Esophagus muscularis mucosa (tissue), 4 donors: ENCODE measurements around the gene FOXE1. TPM values are rescaled to one million over a fixed set of nuclear protein-coding genes. Genes with fewer than 3 reads are reported as not detected.

Experiments used
- DNase-seq: peaks from one replicate; pipeline ENCODE4 v3.0.0-alpha.2; 2017; ENCODE audit errors: extremely low spot score
- H3K27ac ChIP-seq, 4 donors: fragments of 200-600 bp; sonication (generic); replicated peaks in 1 of 4; 1 replicate in 3 of 4; 2 replicates in 1 of 4; pipeline ENCODE4 v1.5.1; 2016 to 2019; ENCODE audit warnings: mild to moderate bottlenecking in 1 of 4
- H3K27me3 ChIP-seq, 4 donors: fragments of 200-600 bp; sonication (generic); one replicate each; pipeline versions ENCODE4 v1.5.1 to v1.6.0; 2016 to 2019
- H3K36me3 ChIP-seq, 4 donors: fragments of 200-600 bp; sonication (generic); one replicate each; pipeline ENCODE4 v1.5.1; 2016 to 2019
- H3K4me1 ChIP-seq, 4 donors: fragments of 200-600 bp; sonication (generic); one replicate each; pipeline ENCODE4 v1.5.1; 2016 to 2019
- H3K4me3 ChIP-seq, 4 donors: fragments of 200-600 bp; sonication (generic); 1 replicate in 2 of 4; 2 replicates in 2 of 4; pipeline ENCODE4 v1.5.1; 2016 to 2019; ENCODE audit warnings: mild to moderate bottlenecking in 4 of 4, moderate library complexity in 1 of 4
- H3K9me3 ChIP-seq, 4 donors: fragments of 200-600 bp; sonication (generic); 1 replicate in 3 of 4; 2 replicates in 1 of 4; pipeline ENCODE4 v1.5.1; 2016 to 2019
- CTCF ChIP-seq, 3 experiments: fragments of 200-600 bp in 2 of 3; fragments of 450-650 bp in 1 of 3; sonication (generic) in 2 of 3; IDR thresholded peaks; one replicate each; pipeline ENCODE4 v1.5.1; 2017 to 2019; ENCODE audit warnings: antibody characterized with exemption in 3 of 3, mild to moderate bottlenecking in 2 of 3, moderate library complexity in 1 of 3
- EP300 ChIP-seq: sonication (generic); formaldehyde crosslinking; IDR thresholded peaks from one replicate; pipeline ENCODE4 v1.6.1; 2017; ENCODE audit warnings: antibody characterized with exemption
- POLR2A ChIP-seq: fragments of 450-650 bp; IDR thresholded peaks from one replicate; pipeline ENCODE4 v1.6.1; 2017; ENCODE audit warnings: antibody characterized with exemption, moderate library complexity, mild to moderate bottlenecking, low read depth
- POLR2AphosphoS5 ChIP-seq, 2 donors: sonication (generic); formaldehyde crosslinking; IDR thresholded peaks; one replicate each; pipeline ENCODE4 v1.6.1; 2017; ENCODE audit warnings: antibody characterized with exemption in 2 of 2
- WGBS: methylation state at CpG from one replicate; pipeline ENCODE4 v1.1.5; 2018; 5-methylcytosine and 5-hydroxymethylcytosine counted together
- intact Hi-C: fragments of 100-400 bp; cut with DNase I; formaldehyde crosslinking; loops from one replicate; pipeline ENCODE4 v1.15.1; 2023
- total RNA-seq, 4 donors: library from RNA; depleted of rRNA; stranded (reverse); fragments of >200 nt; gene quantifications; one replicate each; pipeline versions ENCODE4 v1.1.0 to v1.2.1, GENCODE V29; 2016

Gene FOXE1
- total RNA-seq, 4 donors from 2014 or later = not detected

DNA sequence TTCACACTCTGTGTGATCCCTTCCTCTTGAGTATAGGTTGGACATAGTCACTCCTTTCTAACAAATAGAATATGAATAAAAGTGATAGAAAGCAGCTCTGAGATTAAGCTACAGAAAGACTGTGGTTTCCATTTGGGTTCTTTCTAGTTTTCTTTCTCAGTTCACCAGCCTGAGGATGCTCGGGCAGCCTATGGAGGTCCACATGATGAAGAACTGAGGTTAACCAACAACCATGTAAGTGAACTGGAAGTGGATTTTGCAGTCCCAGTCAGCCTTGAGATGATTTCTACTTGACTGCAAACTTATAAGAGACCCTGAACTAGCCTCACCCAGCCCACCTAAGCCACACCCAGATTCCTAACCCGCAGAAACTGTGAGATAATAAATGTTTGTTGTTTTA, 10.1 kb upstream of the FOXE1 start:
- Histone ChIP-seq H3K36me3 (no peaks in the 10 kb centered on the region), H3K27me3 (peaks cover 0 to 72% (median 19%) of the 10 kb centered on the region in 4 donors), H3K4me1 (peaks cover 0 to 6% (median 4%) of the 10 kb centered on the region in 4 donors), H3K9me3 (no peaks in the 10 kb centered on the region), H3K4me3 (no peak overlapping the region), H3K27ac (no peak overlapping the region)
- no peak for TF ChIP-seq POLR2AphosphoS5 (IDR thresholded peaks at IDR 0.05)
- no peak for TF ChIP-seq EP300
- TF ChIP-seq CTCF (IDR thresholded peaks at IDR 0.05) = no peak
- no peak for TF ChIP-seq POLR2A
- DNase-seq = no peak
- intact Hi-C loops = no loop called here
- 81% methylated on average over 2 of the region's 2 CpGs for WGBS

DNA sequence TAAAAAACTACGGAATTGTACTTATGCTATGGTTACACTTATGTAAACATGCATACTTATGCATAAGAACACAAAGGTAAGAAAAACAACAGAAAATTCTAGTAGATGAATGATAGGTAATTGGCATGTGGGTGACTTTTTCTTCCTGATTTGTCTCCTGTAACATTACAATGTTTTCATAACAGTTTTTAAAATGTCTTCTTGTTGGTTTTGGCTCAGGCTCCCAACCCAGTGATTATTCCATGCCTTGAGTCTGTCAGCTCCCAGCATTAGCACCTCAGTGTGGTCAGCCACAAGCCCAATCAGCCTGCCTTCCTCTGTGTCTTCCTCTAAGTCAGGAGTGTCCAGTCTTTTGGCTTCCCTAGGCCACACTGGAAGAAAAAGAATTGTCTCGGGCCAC, 7.9 kb upstream of the FOXE1 start:
- no peaks in the 10 kb centered on the region for H3K36me3 ChIP-seq
- H3K4me3 ChIP-seq = no peak overlapping the region
- H3K27ac ChIP-seq = no peak overlapping the region
- intact Hi-C loops = no loop called here
- peaks cover 10 to 19% (median 18%) of the 10 kb centered on the region in 4 donors for H3K4me1 ChIP-seq
- DNase-seq = no peak
- WGBS = 69% methylated on average over 2 of the region's 2 CpGs
- H3K27me3 ChIP-seq = peaks cover 0 to 82% (median 39%) of the 10 kb centered on the region in 4 donors
- no peak for TF ChIP-seq EP300
- no peak for TF ChIP-seq POLR2A
- no peaks in the 10 kb centered on the region for H3K9me3 ChIP-seq

GRCh38 chr9:97845763-97846162, 7.3 kb upstream of the FOXE1 start:
- no peak for DNase-seq
- WGBS = 77% methylated on average over 2 of the region's 2 CpGs
- Histone ChIP-seq H3K9me3 (no peaks in the 10 kb centered on the region), H3K4me3 (no peak overlapping the region), H3K27me3 (peaks cover 0 to 82% (median 42%) of the 10 kb centered on the region in 4 donors), H3K4me1 (peaks cover 10 to 19% (median 18%) of the 10 kb centered on the region in 4 donors), H3K27ac (no peak overlapping the region), H3K36me3 (no peaks in the 10 kb centered on the region)
- TF ChIP-seq CTCF (IDR thresholded peaks at IDR 0.05) = no peak
- no peak for TF ChIP-seq POLR2AphosphoS5 (IDR thresholded peaks at IDR 0.05)
- TF ChIP-seq EP300 = no peak
- TF ChIP-seq POLR2A = no peak
- intact Hi-C loops = no loop called here

DNA sequence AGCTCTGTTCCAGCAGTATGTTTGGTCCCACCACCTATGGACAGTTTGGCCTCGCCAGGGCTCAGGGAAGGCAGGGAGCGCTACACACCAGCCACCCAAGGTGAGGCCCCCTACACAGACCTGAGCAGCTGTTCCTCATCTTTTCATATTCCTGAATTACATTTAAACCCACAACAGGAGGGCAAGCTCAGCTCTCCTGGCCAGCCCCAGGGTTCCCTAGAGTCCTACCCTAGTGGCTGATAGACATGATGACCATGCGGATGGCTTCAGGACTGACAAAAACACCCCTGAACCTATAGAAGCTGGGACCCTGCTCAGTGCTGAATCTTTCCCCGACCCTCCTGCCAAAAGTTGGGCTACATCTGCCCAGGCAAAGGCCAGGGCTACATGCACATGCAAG, 6.7 kb upstream of the FOXE1 start:
- Histone ChIP-seq H3K36me3 (no peaks in the 10 kb centered on the region), H3K9me3 (no peaks in the 10 kb centered on the region), H3K4me3 (no peak overlapping the region), H3K4me1 (peaks cover 10 to 25% (median 19%) of the 10 kb centered on the region in 4 donors), H3K27me3 (peaks cover 0 to 88% (median 46%) of the 10 kb centered on the region in 4 donors), H3K27ac (no peak overlapping the region)
- intact Hi-C loops = no loop called here
- TF ChIP-seq POLR2A (no peak), POLR2AphosphoS5 (IDR thresholded peaks at IDR 0.05) (no peak), CTCF (IDR thresholded peaks at IDR 0.05) (no peak), EP300 (no peak)
- 58% methylated on average over 4 of the region's 4 CpGs for WGBS
- no peak for DNase-seq

- no peak overlapping the region for H3K27ac ChIP-seq
- 14% methylated on average over 14 of the region's 31 CpGs for WGBS
- H3K9me3 ChIP-seq = no peaks in the 10 kb centered on the region
- no peaks in the 10 kb centered on the region for H3K36me3 ChIP-seq
- peaks cover 0 to 93% (median 58%) of the 10 kb centered on the region in 4 donors for H3K27me3 ChIP-seq
- TF ChIP-seq EP300 = no peak
- TF ChIP-seq CTCF (IDR thresholded peaks at IDR 0.05) = no peak
- H3K4me1 ChIP-seq = peaks cover 11 to 38% (median 32%) of the 10 kb centered on the region in 4 donors
- intact Hi-C loops = no loop called here
- H3K4me3 ChIP-seq = no peak overlapping the region
- DNase-seq = no peak
Observed at GRCh38 chr9:97847474-97848214, 5.4 kb upstream of the FOXE1 start.
